Upper lobe of left lung (tissue), 6 donors: Measurements from ENCODE around the gene CSF3. TPM values are rescaled to one million over a fixed set of nuclear protein-coding genes. Genes with fewer than 3 reads are reported as not detected.

Source experiments
- ATAC-seq, 2 donors: fragments of 200-7000 bp; cut with Tn5 transposase; one replicate each; pipeline ENCODE4 v1.9.1; 2022; ENCODE audit warnings: mild to moderate bottlenecking in 2 of 2, moderate library complexity in 2 of 2; ENCODE audit not compliant: low FRiP score in 2 of 2
- DNase-seq, 2 donors: peaks; one replicate each; pipeline ENCODE4 v3.0.0-alpha.2; 2019 to 2020
- H3K27ac ChIP-seq, 4 donors: fragments of 200-600 bp; sonication (generic); one replicate each; pipeline ENCODE4 v1.5.1; 2016 to 2019
- H3K27me3 ChIP-seq, 4 donors: fragments of 200-600 bp; sonication (generic); one replicate each; pipeline ENCODE4 v1.5.1; 2017 to 2019
- H3K36me3 ChIP-seq, 4 donors: fragments of 200-600 bp; sonication (generic); one replicate each; pipeline ENCODE4 v1.5.1; 2016 to 2019
- H3K4me1 ChIP-seq, 4 donors: fragments of 200-600 bp; sonication (generic); one replicate each; pipeline ENCODE4 v1.5.1; 2018 to 2019
- H3K4me3 ChIP-seq, 4 donors: fragments of 200-600 bp; sonication (generic); one replicate each; pipeline ENCODE4 v1.5.1; 2017 to 2019; ENCODE audit warnings: mild to moderate bottlenecking in 2 of 4, moderate library complexity in 1 of 4
- H3K9me3 ChIP-seq, 4 donors: fragments of 200-600 bp; sonication (generic); one replicate each; pipeline ENCODE4 v1.5.1; 2018 to 2019
- CTCF ChIP-seq, 6 experiments: fragments of 450-650 bp in 4 of 6; fragments of 200-600 bp in 2 of 6; sonication (generic) in 2 of 6; IDR thresholded peaks; one replicate each; pipeline ENCODE4 v1.5.1; 2016 to 2019; ENCODE audit warnings: antibody characterized with exemption in 6 of 6
- EP300 ChIP-seq, 4 donors: sonication (generic); formaldehyde crosslinking; IDR thresholded peaks; one replicate each; pipeline ENCODE4 v1.5.1; 2017; ENCODE audit warnings: antibody characterized with exemption in 4 of 4, control low read depth in 2 of 4
- POLR2A ChIP-seq, 4 donors: fragments of 450-650 bp; IDR thresholded peaks; one replicate each; pipeline ENCODE4 v1.5.1; 2016 to 2017; ENCODE audit warnings: antibody characterized with exemption in 4 of 4, mild to moderate bottlenecking in 2 of 4
- POLR2AphosphoS5 ChIP-seq, 2 donors: sonication (generic); formaldehyde crosslinking; IDR thresholded peaks; one replicate each; pipeline ENCODE4 v1.5.1; 2017; ENCODE audit warnings: antibody characterized with exemption in 2 of 2
- WGBS, 2 donors: methylation state at CpG; one replicate each; pipeline ENCODE4 v1.1.5; 2017 to 2018; 5-methylcytosine and 5-hydroxymethylcytosine counted together
- total RNA-seq, 6 donors: library from RNA; depleted of rRNA in 4 of 6; stranded (reverse); fragments of >200 nt in 4 of 6; gene quantifications; one replicate each; pipeline versions ENCODE4 v1.1.0 to v1.2.1, GENCODE V29; 2016 to 2021
- donor health status: DM: no; HTN: no; CAD: no; lungs with moderate emphysema.
- donor health status: DM: no; HTN: yes; CAD: no; lungs with severe emphysema.

The CSF3 gene
- 10 to 100 TPM in 1 of 6 donors, 1 to 10 TPM in 5; 1.6 to 14.4 (median 2.7) TPM for total RNA-seq

GRCh38 chr17:40015005-40015997 is at the start of gene CSF3:
CSF3 (plus strand) TSS chr17:40015440; CDS start chr17:40015475, 35 bp downstream.
- peaks cover 0 to 13% (median 10%) of the 10 kb centered on the region in 4 donors for H3K36me3 ChIP-seq
- H3K4me3 ChIP-seq: peak within 1 kb of the TSS in 2 of 4 donors; percentile 26 to 35
- TF ChIP-seq POLR2A (IDR thresholded peaks at IDR 0.05) (no peak), EP300 (IDR thresholded peaks at IDR 0.05) (peak in 2 of 4 donors; percentile 81 to 86), POLR2AphosphoS5 (IDR thresholded peaks at IDR 0.05) (peak; percentile 23 to 80), CTCF (IDR thresholded peaks at IDR 0.05) (no peak)
- peaks cover 61 to 70% (median 66%) of the 10 kb centered on the region in 4 donors for H3K4me1 ChIP-seq
- H3K27me3 ChIP-seq: no peaks in the 10 kb centered on the region
- no peaks in the 10 kb centered on the region for H3K9me3 ChIP-seq
- 20 to 32% methylated on average over 12 to 20 of the region's 20 CpGs for WGBS, 2 donors
- H3K27ac ChIP-seq: peak within 1 kb of the TSS; percentile 76 to 83 (median 80)
- peak in 1 of 2 donors; percentile 72 for DNase-seq
- ATAC-seq: peak; percentile 19 to 62

GRCh38 chr17:39966771-39967170 is 48.5 kb upstream of the CSF3 start:
- H3K36me3 ChIP-seq: no peaks in the 10 kb centered on the region
- ATAC-seq (no peak), DNase-seq (no peak)
- H3K9me3 ChIP-seq: no peaks in the 10 kb centered on the region
- peaks cover 0 to 10% (median 1%) of the 10 kb centered on the region in 4 donors for H3K4me1 ChIP-seq
- no peaks in the 10 kb centered on the region for H3K27me3 ChIP-seq
- no peak overlapping the region for H3K4me3 ChIP-seq
- 62% methylated on average over 6 of the region's 6 CpGs for WGBS, 2 donors
- TF ChIP-seq POLR2AphosphoS5 (IDR thresholded peaks at IDR 0.05): no peak
- no peak for TF ChIP-seq POLR2A (IDR thresholded peaks at IDR 0.05)
- TF ChIP-seq EP300 (IDR thresholded peaks at IDR 0.05): no peak
- TF ChIP-seq CTCF (IDR thresholded peaks at IDR 0.05): no peak
- peak overlapping the region in 2 of 4 donors; percentile 10 to 47 for H3K27ac ChIP-seq

GRCh38 chr17:39968761-39969160 is 46.5 kb upstream of the CSF3 start:
- Histone ChIP-seq H3K9me3 (no peaks in the 10 kb centered on the region), H3K27ac (no peak overlapping the region), H3K27me3 (no peaks in the 10 kb centered on the region), H3K4me3 (no peak overlapping the region), H3K4me1 (peaks cover 0 to 10% (median 1%) of the 10 kb centered on the region in 4 donors), H3K36me3 (no peaks in the 10 kb centered on the region)
- WGBS, 2 donors: 70 to 91% methylated on average over 2 of the region's 2 CpGs
- DNase-seq: no peak
- ATAC-seq: no peak
- TF ChIP-seq POLR2A (IDR thresholded peaks at IDR 0.05) (no peak), POLR2AphosphoS5 (IDR thresholded peaks at IDR 0.05) (no peak), EP300 (IDR thresholded peaks at IDR 0.05) (no peak), CTCF (IDR thresholded peaks at IDR 0.05) (no peak)

GRCh38 chr17:39969375-39969774 is 45.9 kb upstream of the CSF3 start:
- no peak for TF ChIP-seq EP300 (IDR thresholded peaks at IDR 0.05)
- no peak for TF ChIP-seq POLR2AphosphoS5 (IDR thresholded peaks at IDR 0.05)
- no peak for TF ChIP-seq POLR2A (IDR thresholded peaks at IDR 0.05)
- TF ChIP-seq CTCF (IDR thresholded peaks at IDR 0.05): no peak
- peaks cover 0 to 10% (median 1%) of the 10 kb centered on the region in 4 donors for H3K4me1 ChIP-seq
- WGBS, 2 donors: 68 to 69% methylated on average over 6 of the region's 6 CpGs
- ATAC-seq (no peak), DNase-seq (no peak)
- H3K27me3 ChIP-seq: no peaks in the 10 kb centered on the region
- H3K9me3 ChIP-seq: no peaks in the 10 kb centered on the region
- H3K27ac ChIP-seq: no peak overlapping the region
- no peak overlapping the region for H3K4me3 ChIP-seq
- H3K36me3 ChIP-seq: no peaks in the 10 kb centered on the region
